Esophagus mucosa (tissue), 1 donor: ENCODE data around the gene ZDHHC3. TPM values are rescaled to one million over a fixed set of nuclear protein-coding genes. Genes with fewer than 3 reads are reported as not detected.
A peak's percentile ranks its signal among the peaks of the same experiment; 100 is the strongest.

Experiments used
- ATAC-seq: fragments of 200-7000 bp; cut with Tn5 transposase; one replicate; pipeline ENCODE4 v1.9.1; 2020
- total RNA-seq: library from RNA; stranded (reverse); gene quantifications from one replicate; pipeline ENCODE4 v1.2.4, GENCODE V29; 2023
- donor health status: DM: yes; HTN: yes; CAD: no.

ZDHHC3 gene
- total RNA-seq, 1 donor from 2014 or later: 72.3 TPM

- no peak for ATAC-seq
These were observed 49.1 kb downstream of the ZDHHC3 start for GRCh38 chr3:44926921-44927320.

- ATAC-seq: no peak
These were observed 49.8 kb downstream of the ZDHHC3 start for GRCh38 chr3:44926172-44926571.

GRCh38 chr3:44924457-44925084 is 51.4 kb downstream of the ZDHHC3 start:
- no peak for ATAC-seq

GRCh38 chr3:44923632-44924456 is 52.1 kb downstream of the ZDHHC3 start:
- ATAC-seq: no peak

GRCh38 chr3:44920081-44920480 is 55.9 kb downstream of the ZDHHC3 start:
- ATAC-seq: no peak

- no peak for ATAC-seq
These were observed 57.4 kb downstream of the ZDHHC3 start for GRCh38 chr3:44918581-44918980.

- ATAC-seq: no peak
These were observed 57.9 kb downstream of the ZDHHC3 start for GRCh38 chr3:44918087-44918486.

GRCh38 chr3:44915702-44916438 is 60.1 kb downstream of the ZDHHC3 start:
- no peak for ATAC-seq

GRCh38 chr3:44914936-44915335 is 61.0 kb downstream of the ZDHHC3 start:
- peak; percentile 68 for ATAC-seq

- ATAC-seq: peak; percentile 80
These were observed 62.0 kb downstream of the ZDHHC3 start for GRCh38 chr3:44913868-44914468.

GRCh38 chr3:44910693-44911092 is 65.3 kb downstream of the ZDHHC3 start:
- ATAC-seq: no peak

- no peak for ATAC-seq
These were observed 66.9 kb downstream of the ZDHHC3 start for GRCh38 chr3:44909063-44909462.

- ATAC-seq: no peak
These were observed 68.4 kb downstream of the ZDHHC3 start for GRCh38 chr3:44907612-44908011.

GRCh38 chr3:44906997-44907396 is 69.0 kb downstream of the ZDHHC3 start:
- no peak for ATAC-seq

- no peak for ATAC-seq
These were observed 70.4 kb downstream of the ZDHHC3 start for GRCh38 chr3:44905446-44906157.

GRCh38 chr3:44903751-44904150 is 72.2 kb downstream of the ZDHHC3 start:
- no peak for ATAC-seq

GRCh38 chr3:44903314-44903713 is 72.7 kb downstream of the ZDHHC3 start:
- ATAC-seq: no peak

- no peak for ATAC-seq
These were observed 73.3 kb downstream of the ZDHHC3 start for GRCh38 chr3:44902628-44903027.

GRCh38 chr3:44899683-44900367 is 76.1 kb downstream of the ZDHHC3 start:
- peak; percentile 50 for ATAC-seq

- no peak for ATAC-seq
These were observed 79.5 kb downstream of the ZDHHC3 start for GRCh38 chr3:44896440-44896839.

- ATAC-seq: no peak
These were observed 81.5 kb downstream of the ZDHHC3 start for GRCh38 chr3:44894485-44894884.

- ATAC-seq: peak; percentile 66
These were observed 82.9 kb downstream of the ZDHHC3 start for GRCh38 chr3:44893097-44893496.
